Right lobe of liver (tissue), 4 donors: ENCODE results near the gene TUT4.

Source experiments
- POLR2A ChIP-seq: fragments of 450-650 bp; IDR thresholded peaks from one replicate; pipeline ENCODE4 v1.6.1; 2017; ENCODE audit warnings: antibody characterized with exemption, mild to moderate bottlenecking
- TF ChIP-seq, protein P1 (sequence below), 4 donors: fragments of 200-600 bp in 3 of 4; fragments of 450-650 bp in 1 of 4; IDR thresholded peaks; one replicate each; pipeline versions ENCODE4 v1.5.1 to v1.8.0; 2016 to 2022; ENCODE audit warnings: antibody characterized with exemption in 4 of 4, mild to moderate bottlenecking in 2 of 4
- donor health status: DM: no; HTN: no; CAD: no.
- donor health status: DM: no; HTN: no; CAD: no.
- donor health status: DM: no; HTN: yes; CAD: no.

DNA sequence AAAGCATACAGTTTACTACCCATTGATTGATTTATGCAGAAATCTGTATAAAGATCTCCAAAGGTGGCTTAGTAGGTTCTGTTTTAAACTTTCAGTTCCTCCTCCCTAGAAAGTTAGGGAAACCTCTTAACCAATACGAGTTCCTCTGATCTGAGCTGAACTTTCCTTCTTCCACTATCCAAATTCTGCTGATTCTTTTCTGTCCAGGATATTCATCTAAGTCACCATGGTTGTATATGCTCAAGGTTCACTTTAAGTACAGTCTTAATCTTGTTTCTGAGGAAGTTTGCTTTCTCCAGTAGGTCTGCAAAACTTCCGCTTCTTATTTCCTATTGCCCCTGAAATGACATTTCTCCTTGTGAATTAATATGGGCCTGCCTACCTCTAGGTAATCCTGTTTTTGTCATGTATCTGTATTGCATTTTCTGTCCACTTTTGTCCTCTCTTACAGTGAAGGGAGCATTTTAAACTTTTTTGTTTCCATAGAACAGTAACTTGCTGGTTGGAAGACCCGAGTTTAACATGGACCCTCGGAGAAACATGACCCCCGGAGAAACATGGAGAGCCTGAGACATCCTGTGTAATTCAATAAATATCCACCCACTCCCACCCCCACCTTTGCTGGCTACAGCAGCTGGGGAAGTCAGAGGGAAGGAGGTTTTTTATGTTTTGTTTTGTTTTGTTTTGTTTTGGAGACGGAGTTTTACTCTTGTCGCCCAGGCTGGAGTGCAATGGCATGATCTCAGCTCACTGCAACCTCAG is 16.7 kb upstream of the TUT4 start:
- TF ChIP-seq, protein P1, sequence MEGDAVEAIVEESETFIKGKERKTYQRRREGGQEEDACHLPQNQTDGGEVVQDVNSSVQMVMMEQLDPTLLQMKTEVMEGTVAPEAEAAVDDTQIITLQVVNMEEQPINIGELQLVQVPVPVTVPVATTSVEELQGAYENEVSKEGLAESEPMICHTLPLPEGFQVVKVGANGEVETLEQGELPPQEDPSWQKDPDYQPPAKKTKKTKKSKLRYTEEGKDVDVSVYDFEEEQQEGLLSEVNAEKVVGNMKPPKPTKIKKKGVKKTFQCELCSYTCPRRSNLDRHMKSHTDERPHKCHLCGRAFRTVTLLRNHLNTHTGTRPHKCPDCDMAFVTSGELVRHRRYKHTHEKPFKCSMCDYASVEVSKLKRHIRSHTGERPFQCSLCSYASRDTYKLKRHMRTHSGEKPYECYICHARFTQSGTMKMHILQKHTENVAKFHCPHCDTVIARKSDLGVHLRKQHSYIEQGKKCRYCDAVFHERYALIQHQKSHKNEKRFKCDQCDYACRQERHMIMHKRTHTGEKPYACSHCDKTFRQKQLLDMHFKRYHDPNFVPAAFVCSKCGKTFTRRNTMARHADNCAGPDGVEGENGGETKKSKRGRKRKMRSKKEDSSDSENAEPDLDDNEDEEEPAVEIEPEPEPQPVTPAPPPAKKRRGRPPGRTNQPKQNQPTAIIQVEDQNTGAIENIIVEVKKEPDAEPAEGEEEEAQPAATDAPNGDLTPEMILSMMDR (IDR thresholded peaks at IDR 0.05): no peak
- no peak for TF ChIP-seq POLR2A
